Hepatocyte (in vitro differentiated cells): ENCODE results near the gene ZNF248.

ENCODE experiments used
- CTCF ChIP-seq: fragments of 200-600 bp; sonication (generic); IDR thresholded peaks from 2 replicates; pipeline ENCODE4 v1.5.1; 2016; ENCODE audit warnings: antibody characterized with exemption, mild to moderate bottlenecking; ENCODE audit not compliant: poor library complexity
- EZH2 ChIP-seq: fragments of 200-600 bp; sonication (generic); IDR thresholded peaks from 2 replicates; pipeline ENCODE4 v1.6.1; 2016; ENCODE audit warnings: antibody characterized with exemption, mild to moderate bottlenecking, borderline replicate concordance
- EZH2phosphoT487 ChIP-seq: fragments of 200-600 bp; sonication (generic); IDR thresholded peaks from one replicate; pipeline ENCODE4 v1.6.1; 2018; ENCODE audit warnings: antibody characterized with exemption, mild to moderate bottlenecking, low read depth, moderate library complexity; ENCODE audit not compliant: unreplicated experiment, severe bottlenecking

- no peak for TF ChIP-seq CTCF
- TF ChIP-seq EZH2phosphoT487, result no peak
- TF ChIP-seq EZH2, result no peak
Measured at GRCh38 chr10:37844644-37845043, 12.8 kb downstream of the ZNF248 start.
